Fibroblast of the aortic adventitia (primary cell): ENCODE data around the gene B3GLCT. TPM values are rescaled to one million over a fixed set of nuclear protein-coding genes. Genes with fewer than 3 reads are reported as not detected.
"Not testable (repeated sequence)": the region's sequence is repeated elsewhere in the genome, so short reads cannot be mapped to it uniquely, and the experiment has no call there.

Experiments used
- DNase-seq: peaks from one replicate; pipeline ENCODE4 v3.0.0-alpha.2; 2010; ENCODE audit warnings: low read depth
- H3K4me3 ChIP-seq: 2 replicates; pipeline ENCODE4 v1.5.1; 2011; ENCODE audit warnings: low read depth, mild to moderate bottlenecking, control low read depth, low read length, moderate library complexity
- total RNA-seq: library from RNA; depleted of rRNA; stranded (reverse); fragments of >200 nt; gene quantifications from 2 replicates; pipeline ENCODE4 v1.2.3, GENCODE V29; 2012; ENCODE audit warnings: low replicate concordance
- TF ChIP-seq, protein P1 (sequence below): IDR thresholded peaks from 2 replicates; pipeline ENCODE4 v1.5.1; 2011; ENCODE audit warnings: mild to moderate bottlenecking, low read length, control low read depth, inconsistent platforms; ENCODE audit not compliant: insufficient read depth

The B3GLCT gene
- total RNA-seq, 1 donor, result 11.6 TPM

GRCh38 chr13:31330236-31330635 is 130.5 kb downstream of the B3GLCT start:
- TF ChIP-seq, protein P1, sequence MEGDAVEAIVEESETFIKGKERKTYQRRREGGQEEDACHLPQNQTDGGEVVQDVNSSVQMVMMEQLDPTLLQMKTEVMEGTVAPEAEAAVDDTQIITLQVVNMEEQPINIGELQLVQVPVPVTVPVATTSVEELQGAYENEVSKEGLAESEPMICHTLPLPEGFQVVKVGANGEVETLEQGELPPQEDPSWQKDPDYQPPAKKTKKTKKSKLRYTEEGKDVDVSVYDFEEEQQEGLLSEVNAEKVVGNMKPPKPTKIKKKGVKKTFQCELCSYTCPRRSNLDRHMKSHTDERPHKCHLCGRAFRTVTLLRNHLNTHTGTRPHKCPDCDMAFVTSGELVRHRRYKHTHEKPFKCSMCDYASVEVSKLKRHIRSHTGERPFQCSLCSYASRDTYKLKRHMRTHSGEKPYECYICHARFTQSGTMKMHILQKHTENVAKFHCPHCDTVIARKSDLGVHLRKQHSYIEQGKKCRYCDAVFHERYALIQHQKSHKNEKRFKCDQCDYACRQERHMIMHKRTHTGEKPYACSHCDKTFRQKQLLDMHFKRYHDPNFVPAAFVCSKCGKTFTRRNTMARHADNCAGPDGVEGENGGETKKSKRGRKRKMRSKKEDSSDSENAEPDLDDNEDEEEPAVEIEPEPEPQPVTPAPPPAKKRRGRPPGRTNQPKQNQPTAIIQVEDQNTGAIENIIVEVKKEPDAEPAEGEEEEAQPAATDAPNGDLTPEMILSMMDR, result no peak
- H3K4me3 ChIP-seq, result no peak overlapping the region
- DNase-seq, result no peak

DNA sequence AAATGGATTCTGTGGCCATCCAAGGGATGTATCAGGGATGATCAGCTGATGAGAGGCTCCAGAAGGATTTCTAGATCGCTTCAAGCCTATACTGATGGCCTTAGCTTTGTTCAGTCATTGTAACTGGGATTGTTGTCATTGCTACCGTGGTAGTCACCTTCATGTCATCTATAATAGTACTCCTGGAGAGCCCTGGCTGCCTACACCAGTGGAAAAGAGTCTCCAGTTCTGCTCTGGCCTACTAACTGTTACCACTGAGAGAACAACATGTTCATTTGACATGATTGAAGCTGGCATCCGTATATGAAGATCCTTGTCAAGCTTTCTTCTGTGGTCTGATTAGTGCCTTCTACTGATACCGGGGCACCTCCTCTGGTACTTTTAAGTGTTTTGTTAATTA is 131.3 kb downstream of the B3GLCT start:
- no peak overlapping the region for H3K4me3 ChIP-seq
- DNase-seq, result no peak
- TF ChIP-seq, protein P1, result no peak

- DNase-seq, result no peak
- no peak overlapping the region for H3K4me3 ChIP-seq
- TF ChIP-seq, protein P1, result no peak
Observed at GRCh38 chr13:31334547-31334946, 134.8 kb downstream of the B3GLCT start.

DNA sequence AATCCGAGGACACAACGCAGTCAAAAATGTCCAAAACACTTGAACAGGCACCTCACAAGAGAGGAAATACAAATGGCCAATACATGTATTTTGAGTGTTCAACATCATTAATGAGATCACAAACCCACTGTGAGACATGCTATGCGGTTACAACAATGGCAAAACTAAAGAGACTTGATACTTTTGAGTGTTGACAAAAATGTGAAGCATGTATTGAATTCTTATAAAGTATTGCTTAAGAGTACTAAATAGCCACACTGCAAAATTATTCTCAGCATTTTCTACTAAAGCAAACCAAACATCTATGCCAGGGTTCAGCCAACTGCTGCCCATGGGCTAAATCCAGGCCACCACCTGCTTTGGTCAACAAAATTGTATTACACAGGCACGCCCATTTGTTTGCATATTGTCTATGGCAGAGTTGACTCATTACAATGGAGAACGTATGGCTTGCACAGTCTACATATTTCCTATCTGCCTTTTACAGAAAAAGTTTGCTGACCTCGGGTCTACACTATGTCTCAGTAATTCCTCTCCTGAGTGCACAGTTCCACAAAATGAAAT is 135.3 kb downstream of the B3GLCT start:
- DNase-seq, result no peak
- no peak overlapping the region for H3K4me3 ChIP-seq
- TF ChIP-seq, protein P1, result no peak

- H3K4me3 ChIP-seq, DNase-seq: not testable (repeated sequence)
Observed at GRCh38 chr13:31339616-31340015, 139.8 kb downstream of the B3GLCT start.

GRCh38 chr13:31340848-31341247 is 141.1 kb downstream of the B3GLCT start:
- H3K4me3 ChIP-seq, DNase-seq: not testable (repeated sequence)

- TF ChIP-seq, protein P1, result no peak
- DNase-seq, result no peak
- no peak overlapping the region for H3K4me3 ChIP-seq
Observed at GRCh38 chr13:31346891-31347290, 147.1 kb downstream of the B3GLCT start.

DNA sequence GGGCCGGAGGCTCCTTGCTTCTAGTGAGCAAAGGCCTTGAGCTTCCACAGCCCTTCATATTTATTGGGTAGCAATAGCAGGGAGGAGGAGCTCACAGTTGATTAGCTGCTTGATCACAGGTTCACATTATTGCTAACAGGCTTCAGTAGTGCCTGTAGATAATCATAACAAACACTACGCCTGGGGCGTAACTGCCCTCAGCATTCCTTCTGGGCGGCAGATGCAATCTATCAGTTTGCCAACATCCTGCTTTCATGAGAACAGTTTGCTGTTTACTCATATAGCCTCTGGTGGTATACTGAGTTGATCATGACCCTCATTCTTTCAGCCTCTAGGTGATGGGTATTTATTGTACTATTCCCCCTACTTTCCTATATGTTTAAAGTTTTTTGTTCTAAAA is 149.4 kb downstream of the B3GLCT start:
- DNase-seq, result no peak
- TF ChIP-seq, protein P1, result no peak
- H3K4me3 ChIP-seq, result no peak overlapping the region
